NCI-H526 (cell line): ENCODE data around the gene MIGA1.
"Not testable (repeated sequence)": the region's sequence is repeated elsewhere in the genome, so short reads cannot be mapped to it uniquely, and the experiment has no call there.

Experiments used
- DNase-seq, 2 experiments: peaks; one replicate each; lab custom pipeline; 2025; lab: John Stamatoyannopoulos, UW

MIGA1 gene

DNA sequence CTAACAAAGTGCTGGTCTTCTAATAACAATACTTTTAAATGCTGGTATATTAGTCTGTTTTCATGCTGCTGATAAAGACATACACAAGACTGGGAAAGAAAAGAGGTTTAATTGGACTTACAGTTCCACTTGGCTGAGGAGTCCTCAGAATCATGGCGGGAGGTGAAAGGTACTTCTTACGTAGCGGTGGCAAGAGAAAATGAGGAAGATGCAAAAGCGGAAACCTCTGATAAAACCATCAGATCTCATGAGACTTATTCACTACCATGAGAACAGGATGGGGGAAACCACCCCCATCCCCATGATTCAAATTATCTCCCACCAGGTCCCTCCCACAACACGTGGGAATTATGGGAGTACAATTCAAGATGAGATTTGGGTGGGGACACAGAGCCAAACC lies 139.5 kb downstream of the MIGA1 start:
- DNase-seq = not testable (repeated sequence)

DNA sequence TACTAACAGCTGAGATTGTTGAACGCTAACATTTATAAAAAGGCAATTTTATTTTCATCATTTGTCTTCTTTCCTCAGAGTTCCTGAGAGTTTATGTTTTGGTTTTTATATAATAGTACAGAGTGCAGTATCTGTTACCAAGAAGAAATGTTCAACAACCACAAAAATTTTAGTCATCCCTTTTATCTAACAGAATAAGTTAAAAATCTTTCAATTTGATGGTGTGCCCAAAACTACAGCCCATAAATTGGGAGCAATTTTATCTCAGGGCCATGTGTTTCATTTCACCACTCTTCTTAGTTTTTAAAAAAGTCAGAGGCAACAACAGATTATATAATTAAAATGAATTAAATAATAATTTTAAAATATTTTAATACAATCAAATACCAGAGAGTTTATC lies 146.1 kb downstream of the MIGA1 start:
- no peak for DNase-seq

DNA sequence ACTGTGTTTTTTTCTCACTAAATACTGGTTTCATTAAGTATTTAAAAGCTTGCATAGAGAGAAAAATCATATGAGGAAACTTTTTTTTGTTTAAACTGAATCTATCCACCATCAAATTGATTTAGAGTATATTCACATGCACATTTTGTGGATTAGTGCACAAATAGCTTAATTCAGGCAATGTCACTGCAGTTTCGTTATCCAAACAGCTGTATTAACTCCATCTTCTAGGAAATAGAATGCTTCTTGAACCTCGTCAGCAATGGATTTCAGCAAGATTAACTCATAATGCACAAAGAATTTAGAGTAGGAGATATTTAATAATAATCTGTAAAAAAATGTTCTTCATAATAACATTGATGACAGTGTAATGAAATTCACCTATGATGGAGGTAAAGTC lies 146.5 kb downstream of the MIGA1 start:
- no peak for DNase-seq

DNA sequence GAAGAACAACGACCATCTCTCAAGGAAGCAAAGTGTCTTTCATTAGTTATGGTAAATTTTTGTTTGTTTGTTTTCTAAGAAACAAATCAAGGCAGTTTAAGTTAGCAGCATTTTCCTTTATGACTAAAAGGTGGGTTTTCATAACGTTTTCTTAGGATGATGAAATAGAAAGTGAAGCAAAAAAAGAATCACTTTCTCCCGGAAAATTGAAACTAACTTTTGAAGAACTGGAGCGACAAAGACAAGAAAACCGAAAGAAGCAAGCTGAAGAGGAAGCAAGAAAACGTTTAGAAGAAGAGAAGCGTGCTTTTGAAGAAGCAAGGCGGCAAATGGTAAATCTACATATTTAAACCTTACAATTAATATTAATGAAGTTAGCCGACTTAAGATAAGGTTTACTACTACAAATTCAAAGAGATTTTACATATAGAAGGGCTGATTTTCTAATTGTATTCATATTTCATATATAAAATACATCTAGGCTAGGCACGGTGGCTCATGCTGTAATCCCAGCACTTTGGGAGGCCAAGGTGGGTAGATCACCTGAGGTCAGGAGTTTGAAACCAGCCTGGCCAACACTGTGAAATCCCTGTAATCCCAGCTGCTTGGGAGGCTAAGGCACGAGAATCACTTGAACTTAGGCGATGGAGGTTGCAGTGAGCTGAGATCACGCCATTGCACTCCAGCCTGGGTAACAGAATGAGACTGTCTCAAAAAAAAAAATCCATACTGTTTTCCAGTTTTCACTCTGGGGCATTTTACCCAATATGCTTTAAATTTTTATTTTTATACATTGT lies 147.3 kb downstream of the MIGA1 start:
- DNase-seq = no peak

- no peak for DNase-seq
Observed at GRCh38 chr1:77927414-77927813, 148.0 kb downstream of the MIGA1 start.
